HG03469 (cell line): ENCODE measurements around the gene ELF2.
A peak's percentile ranks its signal among the peaks of the same experiment; 100 is the strongest.
"Not testable (repeated sequence)": the region's sequence is repeated elsewhere in the genome, so short reads cannot be mapped to it uniquely, and the experiment has no call there.

Experiments used
- ATAC-seq: cut with Tn5 transposase; IDR thresholded peaks from one replicate; pipeline ENCODE4 v1.9.1; 2021; ENCODE audit warnings: mild to moderate bottlenecking, moderate library complexity, moderate number of reproducible peaks; ENCODE audit not compliant: unreplicated experiment

Gene ELF2

DNA sequence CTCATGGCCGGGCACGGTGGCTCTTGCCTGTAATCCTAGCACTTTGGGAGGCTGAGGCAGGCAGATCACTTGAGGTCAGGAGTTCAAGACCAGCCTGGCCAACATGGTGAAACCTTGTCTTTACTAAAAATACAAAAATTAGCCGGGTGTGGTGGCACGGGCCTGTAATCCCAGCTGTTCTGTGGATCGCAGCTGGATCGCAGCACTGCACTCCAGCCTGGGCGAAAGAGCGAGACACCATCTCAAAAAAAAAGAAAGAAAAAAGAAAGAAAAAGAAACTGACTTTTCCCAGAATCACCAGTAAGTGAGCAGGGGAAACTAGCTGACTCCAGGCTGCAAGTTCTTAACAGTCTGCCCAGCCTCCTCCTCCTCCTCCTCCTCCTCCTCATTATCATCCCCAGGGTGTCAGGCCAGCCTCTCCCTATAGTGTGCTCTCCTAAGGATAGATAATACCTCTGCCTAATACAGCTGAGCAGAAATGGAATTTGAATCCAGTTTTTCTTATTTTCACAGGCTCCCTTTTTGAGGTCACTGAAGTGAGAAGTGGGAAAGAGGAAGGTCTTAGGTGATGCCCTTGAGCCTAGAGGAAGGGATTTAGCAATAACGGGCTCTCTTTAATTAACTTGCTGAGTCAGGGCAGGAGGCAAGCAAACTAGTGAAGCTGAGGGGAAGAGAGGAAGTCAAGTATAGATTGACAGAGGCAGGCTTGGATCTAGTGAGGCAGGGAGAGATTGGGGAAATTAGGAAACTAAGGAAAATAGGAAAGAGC lies 11.8 kb upstream of the ELF2 start:
- ATAC-seq, result no peak

DNA sequence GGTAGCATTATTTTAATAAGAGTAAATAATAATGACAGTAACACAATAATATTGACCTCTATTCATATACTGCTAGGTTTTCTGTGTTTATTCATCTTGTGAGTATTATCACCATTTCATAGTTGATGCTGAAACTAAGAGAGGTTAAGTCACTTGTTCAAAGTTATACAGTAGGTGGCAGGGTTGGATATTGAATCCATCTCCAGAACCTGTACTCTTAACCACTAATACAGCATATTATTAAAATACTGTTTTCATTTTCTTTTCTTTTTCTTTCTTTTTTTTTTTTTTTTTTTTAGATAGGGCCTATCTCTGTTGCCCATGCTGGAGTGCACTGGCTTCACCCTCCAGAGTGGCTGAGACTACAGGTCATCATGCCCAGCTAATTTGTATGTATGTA lies 7.1 kb upstream of the ELF2 start:
- ATAC-seq, result no peak

DNA sequence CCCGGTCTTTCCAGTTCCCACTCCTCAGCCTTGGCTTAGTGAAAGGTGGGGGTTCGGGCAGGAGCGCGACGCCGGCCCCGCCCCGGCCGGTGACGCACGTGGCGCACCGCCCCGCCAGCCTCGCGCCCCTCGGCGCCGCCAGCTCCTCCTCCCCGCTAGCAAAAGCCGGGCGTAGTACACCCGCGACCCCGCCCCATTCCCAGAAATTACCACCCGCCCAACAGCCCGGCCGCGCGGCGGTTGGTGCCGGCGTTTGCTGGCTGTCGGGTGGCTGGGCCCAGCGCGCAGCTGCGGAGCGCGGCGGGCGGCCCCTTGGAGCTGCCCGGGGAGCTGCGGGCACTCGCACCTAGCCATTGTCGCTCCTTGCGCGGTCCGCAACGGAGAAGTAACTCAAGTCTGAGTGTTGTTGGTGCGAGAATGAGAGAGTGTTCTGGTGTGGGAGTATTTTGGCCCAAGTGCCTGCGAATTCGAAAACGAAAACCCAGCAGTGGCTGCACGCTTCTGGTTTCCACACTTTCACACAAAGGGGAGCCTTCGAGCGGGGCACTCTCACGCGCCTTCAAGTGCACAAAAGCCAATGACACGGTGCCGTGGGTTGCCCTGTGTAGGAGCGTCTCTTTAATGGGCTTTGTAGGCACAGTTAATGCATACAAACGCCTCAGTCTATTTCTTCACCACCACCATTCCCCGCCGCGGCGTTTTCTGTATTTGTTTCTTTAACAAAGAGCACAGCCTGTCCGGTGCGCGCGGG lies 1.0 kb upstream of the ELF2 start:
- ATAC-seq, result peak; percentile 55

DNA sequence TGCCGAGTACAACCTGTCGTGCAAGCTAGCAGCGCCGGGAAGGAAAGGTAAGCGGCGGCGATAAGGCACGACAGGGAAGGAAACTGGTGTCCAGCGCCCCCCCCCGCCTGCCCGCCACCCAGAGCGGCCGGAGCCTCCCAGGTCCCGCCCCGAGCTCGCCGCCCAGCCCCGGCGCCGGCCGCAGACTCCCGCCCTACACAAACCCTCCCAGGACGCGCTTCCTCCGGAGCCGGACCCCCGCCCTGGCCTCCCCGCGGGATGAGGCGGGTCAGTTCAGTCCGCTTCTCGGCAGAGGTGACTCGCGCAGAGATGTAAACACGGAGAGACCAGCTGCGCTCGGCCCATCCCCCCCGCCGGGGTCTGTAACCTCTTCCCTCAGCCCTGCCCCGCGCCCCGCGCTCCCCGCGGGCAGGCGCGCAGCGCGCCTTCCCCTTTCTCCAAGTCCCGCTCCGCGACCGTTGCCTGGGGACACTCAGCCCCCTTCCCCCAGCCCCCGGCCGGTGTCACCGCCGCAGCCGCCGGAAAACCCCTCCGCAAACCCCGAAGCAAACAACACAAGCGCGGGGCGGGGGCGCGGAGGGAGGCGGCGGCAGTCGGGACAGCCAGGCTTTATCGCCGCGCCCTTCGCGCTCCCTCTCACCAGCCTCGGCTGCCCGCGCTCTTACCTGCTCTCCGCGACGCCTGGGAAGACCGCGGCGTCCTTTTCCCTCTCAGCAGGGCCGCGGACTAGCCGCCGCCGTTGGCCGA lies 543 bp downstream of the ELF2 start:
- ATAC-seq, result no peak

DNA sequence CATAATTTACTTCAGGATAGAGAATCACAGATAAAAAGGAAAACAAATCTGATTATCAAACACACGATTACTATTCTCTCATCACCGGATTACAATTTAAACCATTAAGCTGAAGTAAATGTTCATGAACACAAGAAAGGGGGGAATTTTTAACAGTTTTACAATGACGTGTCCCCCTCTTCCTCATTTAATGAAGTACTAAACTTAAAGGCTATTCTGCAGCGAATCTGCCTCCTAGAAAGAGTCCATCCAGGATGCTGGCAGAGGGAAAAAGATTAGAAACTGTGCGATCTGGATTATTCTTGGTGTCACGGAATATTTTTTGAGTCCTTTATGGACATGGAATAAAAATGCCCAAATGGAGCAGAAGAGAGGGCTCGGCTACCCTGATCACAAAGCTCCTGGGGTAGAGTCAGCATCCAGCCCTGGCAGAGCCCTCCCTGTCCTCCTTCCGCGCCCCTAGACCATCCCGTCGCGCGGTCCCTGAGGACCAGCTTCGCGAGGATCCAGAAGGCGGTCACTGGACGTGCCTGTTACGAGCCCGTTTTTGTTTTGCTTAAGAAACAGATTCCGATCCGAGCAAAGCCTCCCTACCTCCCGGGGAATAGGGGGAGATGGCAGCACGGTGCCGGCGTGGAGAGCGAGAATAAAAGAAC lies 1.2 kb downstream of the ELF2 start:
- ATAC-seq, result no peak

DNA sequence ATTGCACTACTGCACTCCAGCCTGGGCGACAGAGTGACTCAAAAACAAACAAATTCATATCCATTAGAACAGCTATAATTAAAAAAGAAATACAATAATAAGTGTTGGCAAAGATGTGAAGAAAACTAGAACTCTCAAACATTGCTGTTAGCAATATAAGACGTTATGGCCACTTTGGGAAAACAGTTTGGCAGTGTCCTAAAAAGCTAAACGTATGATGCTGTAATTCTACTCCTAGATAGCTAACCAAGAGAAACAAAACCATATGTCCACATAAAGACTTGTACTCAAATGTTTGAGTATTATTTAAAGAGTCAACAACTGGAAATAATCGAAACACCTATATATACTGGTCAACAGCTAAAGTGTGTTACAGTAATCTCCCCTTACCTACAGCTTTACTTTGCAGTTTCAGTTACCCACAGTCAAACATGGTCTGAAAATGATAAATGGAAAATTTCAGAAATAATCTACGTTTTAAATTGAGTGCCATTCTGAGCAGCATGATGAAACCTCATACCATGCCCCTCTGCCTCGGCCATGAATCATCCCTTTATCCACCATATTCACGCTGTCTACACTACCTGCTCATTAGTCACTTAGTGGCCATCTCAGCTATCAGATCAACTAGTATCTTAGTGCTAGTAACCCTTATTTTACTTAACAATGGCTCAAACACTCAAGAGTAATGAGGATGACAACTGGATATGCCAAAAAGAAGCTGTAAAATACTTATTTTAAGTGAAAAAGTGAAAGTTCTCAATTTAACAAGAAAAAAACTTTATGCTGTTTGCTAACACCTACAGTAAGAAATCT lies 4.9 kb downstream of the ELF2 start:
- no peak for ATAC-seq

DNA sequence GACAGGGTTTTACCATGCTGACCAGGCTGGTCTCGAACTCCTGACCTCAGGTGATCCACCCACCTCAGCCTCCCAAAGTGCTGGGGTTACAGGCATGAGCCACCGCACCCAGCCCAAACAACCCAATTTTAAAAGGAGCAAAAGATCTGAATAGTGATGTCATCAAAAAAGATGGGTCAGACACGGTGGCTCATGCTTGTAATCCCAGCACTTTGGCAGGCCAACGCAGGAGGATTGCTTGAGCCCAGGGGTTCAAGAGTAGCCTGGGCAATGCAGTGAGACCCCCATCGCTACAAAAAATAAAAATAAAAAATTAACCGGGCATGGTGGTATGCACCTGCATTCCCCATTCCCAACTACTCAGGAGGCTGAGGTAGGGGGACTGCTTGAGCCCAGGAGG lies 6.1 kb downstream of the ELF2 start:
- ATAC-seq, result no peak

DNA sequence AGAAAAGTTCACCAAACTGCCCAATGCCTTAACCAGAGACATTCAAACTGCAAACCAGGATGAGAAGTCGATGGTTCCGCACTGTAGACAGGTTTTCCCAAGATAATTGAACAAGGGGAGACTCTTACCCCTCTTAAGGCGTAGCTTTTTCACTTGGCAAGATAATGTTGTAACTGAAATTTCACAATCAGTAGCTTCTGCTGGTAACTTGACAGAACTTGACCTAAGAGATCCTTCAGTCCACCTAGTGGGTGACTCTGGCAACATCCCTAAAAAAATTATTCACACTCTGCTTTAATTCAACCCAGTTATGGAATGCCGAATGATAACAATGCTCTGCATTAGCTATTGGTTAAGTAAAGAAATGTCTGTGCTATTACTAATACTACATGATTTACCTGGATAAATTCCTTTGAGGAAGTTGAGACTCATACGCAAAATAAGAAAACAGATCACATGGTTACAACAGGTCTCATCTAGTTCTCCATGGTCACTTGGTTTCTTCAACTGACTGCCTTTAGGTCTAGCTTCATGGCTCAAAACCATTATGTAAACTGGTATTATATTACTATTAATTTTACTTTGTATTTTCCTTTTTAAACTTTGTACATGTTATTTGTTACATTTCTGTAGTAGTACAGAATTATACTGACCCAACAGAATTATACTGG lies 9.1 kb downstream of the ELF2 start:
- ATAC-seq, result no peak

DNA sequence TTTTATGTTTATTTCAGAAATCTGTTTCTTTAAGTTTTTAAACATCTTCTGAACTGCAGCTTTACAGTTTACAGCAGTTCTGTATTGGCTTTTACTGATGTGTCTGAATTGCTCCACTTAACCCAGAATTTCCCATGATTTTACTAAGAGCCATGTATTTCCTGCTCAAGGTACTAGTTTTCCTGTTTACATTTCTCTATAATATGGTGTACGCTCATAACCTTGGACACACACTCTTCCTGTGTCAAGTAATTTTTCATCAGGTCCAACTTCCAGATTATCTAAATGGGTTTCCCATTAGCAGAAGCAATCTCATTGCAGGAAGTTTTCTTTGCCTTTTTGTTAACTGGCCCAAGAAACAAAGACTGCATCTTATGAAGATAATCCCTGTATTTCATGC lies 12.3 kb downstream of the ELF2 start:
- no peak for ATAC-seq

DNA sequence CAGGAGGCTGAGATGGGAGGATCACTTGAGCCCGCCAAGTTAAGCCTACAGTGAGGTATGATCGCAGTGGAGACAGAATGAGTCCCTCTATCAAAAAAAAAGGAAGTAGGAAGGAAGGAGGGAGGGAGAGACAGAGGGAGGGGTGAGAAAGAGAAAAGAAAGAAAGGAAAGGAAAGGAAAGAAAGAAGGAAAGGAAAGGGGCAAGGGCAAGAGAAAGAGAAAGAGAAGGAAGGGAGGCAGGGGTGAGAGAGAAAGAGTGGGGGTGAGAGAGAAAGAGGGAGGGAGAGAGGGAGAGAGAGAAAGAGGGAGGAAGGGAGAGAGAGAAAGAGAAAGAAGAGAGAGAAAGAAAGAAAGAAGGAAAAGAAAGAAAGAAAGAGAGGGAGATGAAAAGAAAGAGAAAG lies 13.2 kb downstream of the ELF2 start:
- ATAC-seq, result no peak

DNA sequence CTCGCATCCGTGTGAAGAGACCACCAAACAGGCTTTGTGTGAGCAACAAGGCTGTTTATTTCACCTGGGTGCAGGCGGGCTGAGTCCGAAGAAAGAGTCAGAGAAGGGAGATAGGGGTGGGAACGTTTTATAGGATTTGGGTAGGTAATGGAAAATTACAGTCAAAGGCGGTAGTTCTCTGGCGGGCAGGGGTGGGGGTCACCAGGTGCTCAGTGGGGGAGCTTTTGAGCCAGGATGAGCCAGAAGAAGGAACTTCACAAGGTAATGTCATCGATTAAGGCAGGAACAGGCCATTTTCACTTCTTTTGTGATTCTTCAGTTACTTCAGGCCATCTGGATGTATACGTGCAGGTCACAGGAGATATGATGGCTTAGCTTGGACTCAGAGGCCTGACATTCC lies 19.0 kb downstream of the ELF2 start:
- ATAC-seq, result not testable (repeated sequence)

DNA sequence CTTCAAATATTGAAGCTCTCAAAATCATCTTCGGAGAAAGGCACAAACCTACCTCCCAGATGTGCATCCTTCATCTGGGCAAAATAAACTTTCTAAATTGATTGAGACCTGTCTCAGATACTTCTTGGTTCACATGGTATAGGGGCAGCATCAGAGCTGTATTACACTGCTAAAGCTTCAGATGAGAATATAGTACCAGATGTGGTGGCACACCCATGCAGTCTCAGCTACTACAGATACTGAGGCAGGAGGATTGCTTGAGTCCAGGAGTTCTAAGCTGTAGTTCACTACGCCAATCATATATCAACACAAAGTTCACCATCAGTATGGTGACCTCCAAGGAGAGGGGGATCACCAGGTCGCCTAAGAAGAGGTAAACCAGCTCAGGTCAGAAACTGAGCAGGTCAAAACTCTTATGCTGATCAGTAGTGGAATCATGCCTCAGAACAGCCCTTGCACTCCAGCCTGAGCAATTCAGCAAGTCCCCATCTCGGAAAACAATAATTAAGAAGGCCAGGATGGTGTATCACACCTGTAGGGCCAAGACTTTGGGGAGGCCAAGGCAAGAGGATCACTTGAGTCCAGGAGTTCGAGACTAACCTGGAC lies 22.0 kb downstream of the ELF2 start:
- no peak for ATAC-seq

DNA sequence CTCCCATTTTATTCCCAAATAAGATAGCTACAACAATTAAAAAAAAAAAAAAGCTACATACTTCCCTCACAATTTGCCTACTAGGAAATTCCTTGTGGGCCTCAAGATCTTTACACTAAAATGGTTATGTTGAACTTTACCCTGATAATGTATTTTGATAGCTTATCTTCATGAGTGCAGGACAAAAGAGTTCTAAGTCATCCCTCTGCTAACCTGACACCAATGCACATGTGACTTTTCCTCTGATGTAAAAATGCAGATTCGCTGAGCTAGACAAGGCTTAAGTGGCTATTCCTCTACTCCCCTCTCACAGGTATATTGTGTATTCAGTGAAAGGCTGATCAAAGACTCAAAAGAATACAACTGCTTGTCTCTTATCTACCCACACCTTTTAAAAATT lies 22.5 kb downstream of the ELF2 start:
- ATAC-seq, result no peak

DNA sequence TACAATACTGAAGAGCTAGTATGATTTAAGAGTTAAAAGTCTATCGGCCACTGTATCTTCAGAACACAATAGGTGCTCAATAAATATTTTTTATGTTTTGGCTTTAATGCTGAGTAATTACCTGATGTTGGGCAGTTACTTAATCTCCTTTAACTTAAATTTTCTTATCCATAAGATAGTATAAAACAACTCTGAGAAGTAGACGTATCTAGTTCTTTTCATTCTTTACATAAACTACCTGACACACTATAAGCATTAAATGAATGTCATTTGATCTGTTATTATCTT lies 22.9 kb downstream of the ELF2 start:
- no peak for ATAC-seq

DNA sequence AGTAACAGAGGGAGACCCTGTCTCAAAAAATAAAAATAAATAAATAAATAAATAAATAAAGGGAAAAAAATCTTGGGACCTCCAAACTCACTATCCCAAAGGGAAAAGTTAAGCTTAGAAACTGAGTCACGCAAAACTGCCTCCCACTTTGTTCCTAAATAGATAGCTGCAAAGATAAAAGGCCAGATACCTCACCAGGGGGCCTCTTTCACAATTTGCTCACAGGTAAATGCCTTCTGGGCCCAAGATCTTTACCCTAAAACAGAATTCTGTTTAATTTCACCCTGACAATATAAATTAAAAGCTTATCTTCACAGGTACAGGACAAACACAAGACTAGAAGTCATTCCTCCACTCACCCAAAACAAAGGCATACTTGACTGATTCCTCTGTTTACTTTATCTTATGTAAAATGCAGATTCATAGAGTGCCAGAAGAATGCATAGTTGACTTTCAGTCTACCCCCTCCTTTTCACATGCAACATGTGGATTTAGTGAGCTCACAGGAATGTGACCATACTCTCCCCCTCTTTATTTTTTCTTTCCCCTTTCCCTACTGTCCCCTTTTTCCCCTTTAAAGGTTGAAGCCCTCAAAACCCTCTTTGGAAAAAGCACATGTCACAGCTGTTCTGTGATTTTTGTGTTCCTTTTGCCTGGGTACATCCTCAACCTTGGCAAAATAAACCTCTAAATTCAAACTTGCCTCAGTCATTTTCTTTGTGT lies 23.4 kb downstream of the ELF2 start:
- no peak for ATAC-seq

DNA sequence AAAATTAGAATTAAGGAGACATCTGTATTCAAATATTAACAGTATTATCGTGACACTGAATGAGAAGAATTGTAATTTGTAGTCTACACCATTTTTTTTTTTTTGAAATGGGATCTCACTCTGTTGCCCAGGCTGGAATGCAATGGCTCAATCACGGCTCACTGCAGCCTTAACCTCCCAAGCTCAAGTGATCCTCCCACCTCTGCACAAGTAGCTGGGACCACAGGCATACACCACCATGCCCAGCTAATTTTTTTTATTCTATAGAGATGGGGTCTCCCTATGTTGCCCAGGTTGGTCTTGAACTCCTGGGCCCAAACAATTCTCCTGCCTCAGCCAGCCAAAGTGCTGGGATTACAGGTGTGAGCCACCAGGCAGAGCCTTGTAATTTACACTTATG lies 24.8 kb downstream of the ELF2 start:
- ATAC-seq, result no peak

DNA sequence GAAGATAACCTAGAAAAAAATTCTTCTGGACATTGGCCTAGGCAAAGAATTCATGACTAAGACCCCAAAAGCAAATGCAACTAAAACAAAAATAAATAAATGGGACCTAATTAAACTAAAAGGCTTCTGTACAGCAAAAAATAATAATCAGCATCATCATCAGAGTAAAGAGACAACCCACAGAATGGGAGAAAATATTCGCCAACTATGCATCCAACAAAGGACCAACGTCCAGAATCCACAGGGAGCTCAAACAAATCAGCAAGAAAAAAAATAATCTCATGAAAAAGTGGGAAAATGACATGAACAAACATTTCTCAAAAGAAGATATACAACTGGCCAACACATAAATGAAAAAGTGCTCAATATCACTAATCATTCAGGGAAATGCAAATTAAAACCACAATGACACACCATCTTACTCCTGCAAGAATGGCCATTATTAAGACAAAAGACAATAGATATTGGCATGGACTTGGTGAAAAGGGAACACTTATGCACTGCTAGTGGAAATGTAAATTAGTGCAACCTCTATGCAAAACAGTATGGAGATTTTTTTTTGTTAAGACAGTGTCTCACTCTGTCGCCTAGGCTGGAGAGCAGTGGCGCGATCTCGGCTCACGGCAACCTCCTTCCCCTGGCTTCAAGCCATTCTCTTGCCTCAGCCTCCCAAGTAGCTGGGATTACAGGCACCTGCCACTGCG lies 29.9 kb downstream of the ELF2 start:
- no peak for ATAC-seq

DNA sequence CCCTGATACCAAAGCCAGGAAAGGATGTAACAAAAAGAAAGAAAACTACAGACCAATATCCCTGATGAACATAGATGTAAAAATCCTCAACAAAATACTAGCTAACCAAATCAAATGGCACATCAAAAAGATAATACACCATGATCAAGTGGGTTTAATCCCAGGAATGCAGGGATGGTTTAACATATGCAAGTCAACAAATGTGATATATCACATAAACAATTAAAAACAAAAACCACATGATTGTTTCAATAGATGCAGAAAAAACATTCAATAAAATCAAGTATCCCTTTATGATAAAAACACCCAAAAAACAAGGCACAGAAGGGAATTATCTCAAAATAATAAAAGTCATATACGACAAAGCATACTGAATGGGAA lies 31.5 kb downstream of the ELF2 start:
- ATAC-seq, result no peak
